GM10847 (cell line): Measurements from ENCODE around the gene RAB27B.

Source experiments
- POLR2A ChIP-seq: IDR thresholded peaks from 2 replicates; pipeline ENCODE4 v1.6.1; 2011; ENCODE audit not compliant: insufficient read length; ENCODE audit errors: extremely low read depth

RAB27B gene

GRCh38 chr18:54805571-54806334 is 22.5 kb upstream of the RAB27B start:
- TF ChIP-seq POLR2A, result no peak

GRCh38 chr18:54806526-54806925 is 21.8 kb upstream of the RAB27B start:
- no peak for TF ChIP-seq POLR2A

DNA sequence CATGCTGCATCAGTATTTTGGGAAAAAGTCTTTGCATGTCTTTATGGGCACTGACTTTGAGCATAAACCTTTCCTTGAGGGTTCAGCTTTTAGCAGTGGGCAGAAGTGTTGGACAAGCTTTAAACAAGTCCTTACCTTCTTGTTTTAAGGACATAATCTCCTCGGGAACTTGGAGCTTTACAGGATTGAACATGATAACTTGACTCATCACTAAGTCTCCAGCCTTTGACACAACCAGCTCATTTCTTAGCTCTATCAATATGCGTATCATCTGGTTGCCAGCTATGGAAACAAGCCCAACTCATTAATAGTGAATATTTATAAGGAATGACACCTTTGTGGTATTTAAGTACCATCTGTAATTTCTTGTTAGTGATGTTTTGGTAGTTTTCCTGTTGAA is 21.0 kb upstream of the RAB27B start:
- TF ChIP-seq POLR2A, result no peak

GRCh38 chr18:54812885-54813284 is 15.4 kb upstream of the RAB27B start:
- TF ChIP-seq POLR2A, result no peak

DNA sequence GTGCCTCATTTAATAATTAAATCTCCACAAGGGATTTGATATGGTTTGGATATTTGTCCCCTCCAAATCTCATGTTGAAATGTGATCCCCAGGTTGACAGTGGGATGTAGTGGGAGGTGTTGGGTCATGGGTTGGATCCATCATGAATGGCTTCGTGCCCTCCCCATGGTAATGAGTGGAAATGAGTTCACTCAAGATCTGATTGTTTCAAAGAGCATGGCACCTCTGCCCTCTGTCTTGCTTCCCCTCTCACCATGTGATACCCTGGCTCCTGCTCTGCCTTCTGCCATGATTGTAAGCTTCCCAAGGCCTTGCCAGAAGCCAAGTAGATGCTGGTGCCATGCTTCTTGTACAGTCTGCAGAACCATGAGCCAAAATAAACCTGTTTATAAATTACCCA is 15.0 kb upstream of the RAB27B start:
- no peak for TF ChIP-seq POLR2A

DNA sequence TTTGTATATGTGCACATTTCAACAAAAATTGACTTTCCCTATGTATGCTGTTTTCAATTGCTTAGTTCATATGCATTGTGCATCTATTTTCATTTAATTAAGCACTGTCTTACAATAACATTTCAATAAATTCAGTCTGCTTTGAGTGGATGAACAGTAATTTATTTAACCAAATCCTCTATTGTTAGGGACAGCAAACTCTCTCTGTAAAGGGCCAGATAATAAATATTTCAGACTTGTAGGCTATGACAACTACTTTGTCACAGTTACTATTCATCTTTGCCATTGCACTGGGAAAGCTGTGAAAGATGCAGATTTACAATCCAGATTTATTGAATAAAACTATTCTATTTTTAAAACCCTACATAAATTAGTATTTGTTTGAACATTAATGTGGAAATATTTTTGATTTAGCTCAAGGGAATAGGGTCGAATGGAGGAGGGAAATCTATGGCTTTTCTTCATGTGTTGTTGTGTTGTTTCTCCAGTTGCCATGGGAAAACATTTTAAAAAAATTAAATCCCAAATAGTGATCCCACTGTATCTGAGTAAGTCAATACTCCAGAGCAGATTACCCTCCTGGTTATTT is 14.2 kb upstream of the RAB27B start:
- TF ChIP-seq POLR2A, result no peak

DNA sequence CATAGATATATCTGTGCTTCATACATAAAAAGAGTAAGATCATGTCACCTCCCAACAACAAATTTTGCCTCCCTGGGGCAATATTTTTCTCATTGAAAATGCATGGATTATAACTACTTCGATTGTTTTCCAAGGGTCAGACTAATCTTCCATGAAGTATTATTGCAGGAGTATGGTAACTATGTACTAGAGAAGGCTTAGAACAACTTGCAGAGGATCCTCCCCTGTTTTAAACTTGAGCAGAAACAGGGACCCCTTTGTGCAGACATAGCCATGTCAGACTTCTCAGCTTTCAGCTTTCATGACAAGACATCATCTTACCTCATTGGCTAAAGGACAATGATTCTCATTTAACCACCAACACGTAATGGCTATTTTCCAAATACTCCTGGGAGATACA is 13.2 kb upstream of the RAB27B start:
- TF ChIP-seq POLR2A, result no peak

DNA sequence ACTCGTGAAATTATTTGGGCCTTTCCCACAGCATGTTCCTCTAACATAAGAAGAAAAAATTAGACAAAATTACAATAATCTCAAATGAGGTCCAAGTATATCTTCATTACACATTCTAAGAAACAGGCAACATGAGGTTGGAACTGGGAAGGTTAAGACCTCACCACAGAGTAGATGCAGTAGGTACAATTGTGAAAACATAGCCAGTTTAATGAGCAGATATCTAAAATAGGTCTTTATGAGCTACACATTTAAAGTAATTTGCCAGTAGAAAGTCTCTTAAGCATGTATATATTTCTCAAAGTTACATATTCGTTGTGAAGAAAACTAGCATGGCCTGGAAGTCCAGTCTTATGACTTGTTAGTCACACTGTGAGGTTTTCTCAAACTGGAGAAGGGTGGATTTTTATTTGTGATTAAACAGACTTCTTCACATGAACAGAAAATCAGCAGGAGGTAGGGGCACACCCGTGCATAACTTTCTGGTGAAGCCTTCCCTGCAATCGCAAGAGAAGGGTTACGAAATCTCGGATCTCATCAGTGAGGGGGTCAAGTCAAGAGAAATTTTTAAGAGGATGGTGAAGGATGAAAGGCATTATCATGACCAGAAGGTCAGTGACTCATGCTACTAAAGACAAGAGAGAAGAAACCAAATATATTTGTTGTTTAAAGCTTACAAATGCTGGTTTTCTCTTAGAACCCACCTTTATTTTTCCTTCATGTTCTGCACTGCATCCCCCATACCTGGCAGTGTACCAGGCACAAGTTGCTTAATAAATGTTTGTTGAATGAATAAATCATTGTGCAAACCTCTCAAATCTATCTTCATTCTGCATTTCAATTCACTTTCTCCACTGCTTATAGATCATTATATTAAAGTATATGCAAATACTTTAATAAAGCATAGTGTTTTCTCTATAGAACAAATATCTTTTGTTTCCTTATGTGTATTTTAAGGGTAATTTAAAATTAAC is 5.1 kb upstream of the RAB27B start:
- TF ChIP-seq POLR2A, result no peak

DNA sequence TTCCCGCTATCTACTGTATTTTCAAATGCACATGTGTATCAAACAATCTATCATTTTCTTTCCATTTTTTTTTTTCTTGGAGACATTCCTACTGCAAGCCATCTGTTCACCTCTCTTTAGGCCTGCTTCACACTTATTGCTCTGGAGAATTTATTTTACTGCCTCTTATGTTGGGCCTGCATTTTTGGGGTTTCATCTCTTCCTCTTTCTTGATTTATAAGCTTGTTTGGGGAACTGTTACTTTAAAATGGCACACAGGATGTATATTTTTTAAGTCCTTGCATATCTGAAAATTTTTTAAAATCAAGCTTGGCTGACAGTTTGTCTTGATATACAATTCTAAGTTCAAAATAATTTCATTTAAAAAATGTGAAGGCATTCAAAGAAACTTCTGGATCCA is 3.5 kb upstream of the RAB27B start:
- TF ChIP-seq POLR2A, result no peak

DNA sequence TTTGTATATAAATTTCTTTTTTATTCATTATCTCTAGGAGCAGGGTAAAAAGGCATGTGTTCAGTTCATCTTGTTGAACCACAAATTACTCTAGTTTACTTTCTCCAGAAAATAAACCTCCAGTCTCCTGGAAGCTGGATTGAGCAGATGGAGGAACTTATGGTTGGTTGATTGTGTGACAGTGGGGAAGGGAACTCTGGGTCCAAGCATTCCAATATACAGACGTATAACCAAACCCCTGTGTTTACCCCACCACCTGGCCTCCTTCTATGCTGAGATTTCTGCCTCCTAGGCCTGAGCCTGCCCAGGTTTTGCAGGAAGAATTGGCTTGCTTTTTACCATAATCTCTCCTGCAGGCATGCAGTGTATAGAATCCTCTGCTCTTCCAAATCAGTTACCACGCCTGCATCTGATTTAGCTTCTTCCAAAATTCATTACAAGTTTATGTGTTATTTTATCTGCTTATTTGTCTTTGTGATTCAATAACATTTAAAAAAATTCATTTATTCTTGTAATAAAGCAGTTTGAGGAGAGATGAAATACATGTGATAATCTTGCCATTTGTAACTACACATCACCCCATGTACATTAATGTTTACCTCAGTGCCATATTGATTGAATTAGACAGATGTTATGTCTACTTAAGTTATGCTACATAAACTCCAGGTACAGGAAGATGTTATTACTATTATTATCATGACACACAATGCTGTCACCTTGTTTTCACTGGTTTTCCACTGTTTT is 2.5 kb upstream of the RAB27B start:
- no peak for TF ChIP-seq POLR2A

DNA sequence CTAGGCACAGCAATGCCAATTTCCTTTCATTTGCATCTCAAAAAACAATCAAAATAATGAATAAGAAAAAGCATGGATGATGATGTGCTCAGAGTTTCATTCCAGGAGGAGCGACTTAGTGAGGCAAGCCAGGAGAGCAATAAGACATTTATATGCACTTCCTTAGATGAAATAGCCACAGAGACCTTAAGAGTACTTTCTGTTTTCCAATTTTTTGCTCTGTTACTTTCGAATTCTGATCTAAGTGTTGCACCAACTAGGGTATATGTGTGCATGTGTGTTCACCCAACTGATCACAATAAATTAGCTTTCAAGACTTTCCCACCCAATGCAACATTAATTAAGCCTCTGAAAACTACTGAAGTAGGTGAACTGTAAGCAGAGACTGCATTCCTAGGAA is 709 bp downstream of the RAB27B start:
- TF ChIP-seq POLR2A, result no peak

DNA sequence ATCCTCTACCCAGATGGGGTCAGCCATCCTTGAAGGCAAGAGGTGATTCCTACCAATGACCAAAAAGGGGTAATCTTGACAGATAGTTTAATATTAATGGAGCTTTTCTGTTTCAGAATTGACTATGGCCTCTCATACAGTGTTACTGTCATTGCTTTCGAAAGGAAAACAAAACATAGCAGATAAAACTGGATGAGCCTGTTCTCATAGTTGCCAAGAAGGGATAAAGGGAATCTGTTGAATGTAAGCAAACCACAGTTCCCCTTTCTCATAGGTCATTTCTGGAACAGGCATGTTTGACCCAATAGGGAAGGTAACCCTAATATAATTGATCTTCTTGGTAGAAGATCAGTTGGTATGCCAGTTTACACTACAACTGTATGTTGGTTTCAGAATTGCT is 1.6 kb downstream of the RAB27B start:
- no peak for TF ChIP-seq POLR2A

DNA sequence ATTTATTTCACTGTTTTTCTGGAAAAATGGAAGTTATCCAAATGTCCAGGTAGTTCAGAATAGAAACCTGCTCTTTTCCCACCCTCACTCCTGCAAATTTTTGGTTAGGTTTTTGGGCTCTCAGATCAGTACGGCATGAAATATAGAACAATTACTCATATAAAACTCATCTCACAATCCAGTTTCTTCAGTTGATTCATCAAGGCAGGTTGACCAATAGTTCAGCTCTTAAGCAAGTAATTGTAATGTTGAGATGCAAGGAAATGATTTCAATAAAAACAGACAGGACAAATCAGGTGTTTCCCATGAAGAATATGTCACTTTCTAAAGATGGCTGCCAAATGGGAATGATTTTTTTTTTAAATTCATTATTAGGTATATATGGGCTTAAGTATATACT is 2.0 kb downstream of the RAB27B start:
- no peak for TF ChIP-seq POLR2A

DNA sequence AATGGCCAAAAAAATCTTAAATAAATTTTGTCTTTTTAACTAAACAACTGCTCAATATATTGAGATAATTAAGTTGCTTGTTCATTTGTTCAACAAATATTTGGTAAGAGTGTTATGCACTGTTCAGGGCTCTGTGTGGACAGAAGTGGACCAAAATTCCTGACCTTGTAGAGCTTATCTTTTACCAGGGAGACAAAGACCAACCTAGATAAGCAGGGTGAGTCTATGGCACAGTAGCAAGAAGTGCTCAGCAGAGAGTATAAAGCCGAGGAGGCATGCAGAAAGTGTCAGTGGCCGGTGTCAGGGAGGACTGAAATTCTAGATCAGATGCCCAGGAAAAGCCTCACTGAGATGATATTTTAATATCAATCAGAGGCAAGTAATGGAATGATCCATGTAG is 2.6 kb downstream of the RAB27B start:
- TF ChIP-seq POLR2A, result no peak

DNA sequence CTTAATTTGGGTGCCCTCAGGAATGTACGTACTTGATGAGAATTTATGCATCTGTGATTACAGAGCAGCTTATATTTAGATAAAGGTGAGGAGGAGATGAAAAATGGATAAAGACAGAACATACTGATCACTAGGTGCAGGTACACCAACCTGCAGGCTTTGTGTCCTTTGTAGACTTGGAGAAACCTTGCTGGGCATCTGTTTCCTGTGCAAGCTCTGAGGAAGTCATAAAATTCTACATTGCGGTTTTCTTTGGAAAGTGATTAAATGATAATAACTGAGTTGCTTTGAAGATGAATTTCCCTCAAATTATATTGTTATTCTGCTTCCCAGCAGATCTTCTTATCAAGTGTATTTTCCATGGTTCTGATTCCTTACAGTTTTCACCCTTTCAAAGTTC is 7.7 kb downstream of the RAB27B start:
- no peak for TF ChIP-seq POLR2A
